Fibroblast of lung (primary cell): ENCODE measurements around the gene PRRG2. TPM values are rescaled to one million over a fixed set of nuclear protein-coding genes. Genes with fewer than 3 reads are reported as not detected.
A peak's percentile ranks its signal among the peaks of the same experiment; 100 is the strongest.

Experiments used
- DNase-seq, 2 donors: peaks; one replicate each; pipeline versions ENCODE4 v3.0.0 to v3.0.0-alpha.2; 2010; ENCODE audit warnings: low read depth in 2 of 2
- H2AFZ ChIP-seq: 2 replicates; pipeline ENCODE4 v1.5.1; 2012; ENCODE audit warnings: low read length, control low read depth, inconsistent platforms
- H3K27ac ChIP-seq: 2 replicates; pipeline ENCODE4 v1.5.1; 2011; ENCODE audit warnings: low read length, control low read depth; ENCODE audit not compliant: insufficient read depth
- H3K27me3 ChIP-seq: 2 replicates; pipeline ENCODE4 v1.5.1; 2011; ENCODE audit warnings: mild to moderate bottlenecking, low read length; ENCODE audit not compliant: control insufficient read depth, insufficient read depth
- H3K36me3 ChIP-seq: 2 replicates; pipeline ENCODE4 v1.5.1; 2011; ENCODE audit warnings: low read length; ENCODE audit not compliant: control insufficient read depth, insufficient read depth
- H3K4me1 ChIP-seq: 2 replicates; pipeline ENCODE4 v1.5.1; 2011; ENCODE audit warnings: low read length; ENCODE audit not compliant: control insufficient read depth, insufficient read depth; ENCODE audit errors: extremely low read depth
- H3K4me2 ChIP-seq: 2 replicates; pipeline ENCODE4 v1.5.1; 2011; ENCODE audit warnings: low read length, control low read depth; ENCODE audit not compliant: insufficient read depth; ENCODE audit errors: extremely low read depth
- H3K4me3 ChIP-seq, 4 experiments: fragments of 200-600 bp in 1 of 4; sonication (generic) in 1 of 4; replicated peaks in 1 of 4; 2 replicates each; pipeline ENCODE4 v1.5.1; 2011 to 2016; ENCODE audit warnings: low read length in 4 of 4, low read depth in 3 of 4, mild to moderate bottlenecking in 3 of 4, control low read depth in 2 of 4, inconsistent platforms in 1 of 4, mixed read lengths in 1 of 4; ENCODE audit not compliant: insufficient read depth in 1 of 4; ENCODE audit errors: control extremely low read depth in 1 of 4
- H3K79me2 ChIP-seq: 2 replicates; pipeline ENCODE4 v1.5.1; 2012; ENCODE audit warnings: mild to moderate bottlenecking, low read length, inconsistent platforms; ENCODE audit not compliant: control insufficient read depth, insufficient read depth
- H3K9ac ChIP-seq: 2 replicates; pipeline ENCODE4 v1.5.1; 2011; ENCODE audit warnings: mild to moderate bottlenecking, low read length, control low read depth; ENCODE audit not compliant: insufficient read depth
- H3K9me3 ChIP-seq: 2 replicates; pipeline ENCODE4 v1.5.1; 2012; ENCODE audit warnings: low read depth, low read length; ENCODE audit not compliant: control insufficient read depth, insufficient read depth
- H4K20me1 ChIP-seq: 2 replicates; pipeline ENCODE4 v1.5.1; 2011; ENCODE audit warnings: low read length; ENCODE audit not compliant: control insufficient read depth, insufficient read depth; ENCODE audit errors: extremely low read depth
- CTCF ChIP-seq, 2 donors: IDR thresholded peaks in 1 of 2; conservative IDR thresholded peaks in 1 of 2; 1 replicate in 1 of 2; 2 replicates in 1 of 2; pipeline ENCODE4 v1.5.1; 2011 to 2012; ENCODE audit warnings: low read length in 2 of 2, control low read depth in 1 of 2, inconsistent platforms in 1 of 2, low read depth in 1 of 2, mild to moderate bottlenecking in 1 of 2
- EZH2 ChIP-seq: IDR thresholded peaks from 2 replicates; pipeline ENCODE4 v1.5.1; 2012; ENCODE audit warnings: low read length, control low read depth, mild to moderate bottlenecking; ENCODE audit errors: missing control alignments
- polyA plus RNA-seq, 2 donors: library from polyadenylated mRNA; depleted of rRNA in 1 of 2; stranded (reverse) in 1 of 2; unstranded in 1 of 2; fragments of >200 nt; gene quantifications; 2 replicates each; pipeline ENCODE4 v1.2.1, GENCODE V29; 2011 to 2012; ENCODE audit warnings: missing spikeins in 1 of 2
- total RNA-seq: library from RNA; depleted of rRNA; stranded (reverse); fragments of >200 nt; gene quantifications from 2 replicates; pipeline ENCODE4 v1.2.1, GENCODE V29; 2014

The PRRG2 gene
- total and polyA plus RNA-seq, 2 donors (not counting 1 experiment from before 2014, with no cell fraction given), result 0.17 TPM; not detected in 1

DNA sequence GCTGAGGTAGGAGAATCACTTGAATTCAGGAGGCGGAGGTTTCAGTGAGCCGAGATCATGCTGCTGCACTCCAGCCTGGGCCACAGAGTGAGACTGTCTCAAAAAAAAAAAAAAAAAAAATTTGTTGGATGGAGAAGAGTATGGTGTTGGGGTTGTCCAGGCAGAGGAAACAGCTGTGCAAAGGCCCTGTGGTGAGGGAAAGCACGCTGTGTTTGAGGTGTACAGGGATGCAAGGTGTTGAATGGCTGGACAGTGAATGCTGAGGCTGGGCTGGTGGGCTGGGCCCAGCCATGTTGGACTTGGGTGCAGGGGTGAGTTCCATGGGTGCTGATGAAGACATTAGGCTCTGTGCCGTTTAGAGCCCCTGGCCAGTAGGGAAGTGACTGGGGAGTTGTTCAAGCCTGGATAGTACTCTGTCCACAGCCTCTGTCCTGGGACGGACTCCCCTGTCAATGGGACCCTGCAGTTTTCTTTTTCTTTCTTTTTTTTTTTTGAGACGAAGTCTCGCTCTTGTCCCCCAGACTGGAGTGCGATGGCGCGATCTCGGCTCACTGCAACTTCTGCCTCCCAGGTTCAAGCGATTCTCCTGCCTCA is 28.5 kb downstream of the PRRG2 start:
- no peaks in the 10 kb centered on the region for H3K9me3 ChIP-seq
- H2AFZ ChIP-seq, result no peak overlapping the region
- no peak overlapping the region for H3K4me3 ChIP-seq
- no peaks in the 10 kb centered on the region for H3K27me3 ChIP-seq
- H3K4me2 ChIP-seq, result no peak overlapping the region
- no peak overlapping the region for H3K9ac ChIP-seq
- no peak overlapping the region for H3K27ac ChIP-seq
- DNase-seq, result no peak
- H3K79me2 ChIP-seq, result peaks cover 24% of the 10 kb centered on the region
- no peaks in the 10 kb centered on the region for H4K20me1 ChIP-seq
- peaks cover 15% of the 10 kb centered on the region for H3K4me1 ChIP-seq
- H3K36me3 ChIP-seq, result peaks cover 8% of the 10 kb centered on the region
- no peak for TF ChIP-seq CTCF (conservative IDR thresholded peaks at IDR 0.05 in 1 of 2, IDR thresholded peaks at IDR 0.05 in 1 of 2; ENCODE audit: low read depth in 1 of 2, low read length in 2 of 2)
- no peak for TF ChIP-seq EZH2

DNA sequence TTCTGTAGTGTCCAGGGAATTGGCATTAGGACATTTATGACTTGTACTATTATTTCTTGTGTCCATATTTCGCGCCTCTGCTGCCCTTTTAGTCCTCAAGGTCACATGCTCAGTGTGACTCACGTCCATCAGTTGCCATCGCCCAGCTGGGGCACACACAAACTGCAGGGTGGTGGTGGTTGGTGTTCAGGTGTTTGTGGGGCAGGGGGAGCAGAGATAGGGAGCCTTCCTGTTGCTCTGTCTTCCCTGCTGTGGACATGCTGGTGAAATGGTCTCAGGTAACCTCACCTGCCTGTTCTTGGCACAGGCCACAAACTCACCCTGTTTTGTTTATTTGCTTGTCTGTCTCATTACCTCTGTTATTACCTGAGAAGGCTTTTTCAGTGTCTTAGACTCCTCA is 32.3 kb downstream of the PRRG2 start:
- Histone ChIP-seq H3K9ac (no peak overlapping the region), H3K79me2 (peaks cover 18% of the 10 kb centered on the region), H2AFZ (no peak overlapping the region), H4K20me1 (no peaks in the 10 kb centered on the region), H3K4me2 (no peak overlapping the region), H3K9me3 (no peaks in the 10 kb centered on the region), H3K27ac (peak overlapping the region; percentile 33), H3K27me3 (no peaks in the 10 kb centered on the region), H3K4me1 (peaks cover 15% of the 10 kb centered on the region), H3K36me3 (peaks cover 19% of the 10 kb centered on the region), H3K4me3 (no peak overlapping the region)
- no peak for TF ChIP-seq EZH2
- no peak for TF ChIP-seq CTCF (conservative IDR thresholded peaks at IDR 0.05 in 1 of 2, IDR thresholded peaks at IDR 0.05 in 1 of 2; ENCODE audit: low read depth in 1 of 2, low read length in 2 of 2)
- DNase-seq, result peak in 1 of 2 donors; percentile 55

DNA sequence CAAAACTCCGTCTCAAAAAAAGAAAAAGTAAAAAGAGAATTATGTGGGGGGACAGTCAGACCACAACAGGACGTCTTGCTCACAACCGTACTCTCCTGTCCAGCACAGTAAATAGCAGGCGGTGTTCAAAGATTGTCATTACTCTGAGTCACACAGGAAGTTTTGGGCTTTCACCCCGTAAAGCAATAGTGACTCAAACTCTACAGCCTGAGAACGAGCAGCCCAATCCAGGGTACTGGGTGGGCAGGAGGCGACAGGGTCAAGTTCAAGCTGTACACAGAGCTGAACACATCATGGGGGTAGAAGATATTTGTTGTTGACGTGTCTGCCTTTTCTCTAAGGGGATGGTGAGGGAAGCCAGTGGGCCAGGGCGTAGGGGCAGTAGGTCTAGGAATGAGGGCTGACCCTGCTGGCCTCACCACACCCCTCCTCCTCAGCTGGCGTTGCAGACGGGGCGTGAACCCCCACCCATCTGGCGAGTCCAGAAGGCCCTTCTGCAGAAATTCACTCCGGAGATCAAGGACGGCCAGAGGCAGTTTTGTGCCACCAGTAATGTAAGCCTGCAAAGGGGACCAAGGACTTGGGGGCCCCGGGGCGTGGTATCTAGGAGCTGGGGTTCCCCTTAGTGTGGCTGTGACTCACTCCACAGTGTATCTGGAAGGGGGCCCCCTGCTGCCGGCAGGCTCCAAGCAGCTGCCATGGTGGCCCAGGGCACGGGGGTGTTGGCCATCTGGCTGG is 33.1 kb downstream of the PRRG2 start:
- peaks cover 20% of the 10 kb centered on the region for H3K36me3 ChIP-seq
- H3K4me1 ChIP-seq, result peaks cover 15% of the 10 kb centered on the region

More for the DNA sequence above, 33.1 kb downstream of the PRRG2 start:
- Histone ChIP-seq H3K27ac (peak overlapping the region; percentile 33), H3K27me3 (no peaks in the 10 kb centered on the region), H3K79me2 (peaks cover 18% of the 10 kb centered on the region), H3K4me2 (peak overlapping the region; percentile 23), H2AFZ (no peak overlapping the region), H3K4me3 (no peak overlapping the region), H4K20me1 (no peaks in the 10 kb centered on the region), H3K9me3 (no peaks in the 10 kb centered on the region), H3K9ac (peak overlapping the region; percentile 37)
- TF ChIP-seq EZH2 (no peak), CTCF (conservative IDR thresholded peaks at IDR 0.05 in 1 of 2, IDR thresholded peaks at IDR 0.05 in 1 of 2; ENCODE audit: low read depth in 1 of 2, low read length in 2 of 2) (peak in 1 of 2 donors; percentile 27)
- DNase-seq, result peak; percentile 80 to 88
